Measurements from ENCODE around the gene NUDT5.

The NUDT5 gene

GRCh38 chr10:12195281-12195602 is 449 bp downstream of the NUDT5 start:
- TF ChIP-seq FOXP2 (optimal IDR thresholded peaks at IDR 0.05; ENCODE audit: control extremely low read depth, extremely low read length, insufficient read depth) (no peak), POLR2AphosphoS5 (IDR thresholded peaks at IDR 0.05; ENCODE audit: borderline replicate concordance, low read depth, low read length) (no peak), EZH2 (IDR thresholded peaks at IDR 0.05) (no peak)

GRCh38 chr10:12194752-12195271 is 879 bp downstream of the NUDT5 start:
- H3K36me3 ChIP-seq (ENCODE audit: insufficient read depth, low read length), result peaks cover 7% of the 10 kb centered on the region
- peak overlapping the region; percentile 91 for H3K4me3 ChIP-seq
- H3K9me3 ChIP-seq (ENCODE audit: low read depth, low read length), result no peaks in the 10 kb centered on the region
- TF ChIP-seq EZH2 (IDR thresholded peaks at IDR 0.05) (no peak), FOXP2 (optimal IDR thresholded peaks at IDR 0.05; ENCODE audit: control extremely low read depth, extremely low read length, insufficient read depth) (no peak), POLR2AphosphoS5 (IDR thresholded peaks at IDR 0.05; ENCODE audit: borderline replicate concordance, low read depth, low read length) (no peak)
- H3K27ac ChIP-seq, result 0 out of 2 replicates have a peak overlapping the region, but pooled peaks have one; percentile 95
- DNase-seq (ENCODE audit: low read depth, low spot score), result no peak
- peak overlapping the region; percentile 94 for H3K9ac ChIP-seq (ENCODE audit: insufficient read length)

More at GRCh38 chr10:12195281-12195602, 449 bp downstream of the NUDT5 start:
- Histone ChIP-seq H3K36me3 (ENCODE audit: insufficient read depth, low read length) (peaks cover 7% of the 10 kb centered on the region), H3K4me3 (peak overlapping the region; percentile 91), H3K9ac (ENCODE audit: insufficient read length) (peak overlapping the region; percentile 94), H3K9me3 (ENCODE audit: low read depth, low read length) (no peaks in the 10 kb centered on the region), H3K27ac (peak overlapping the region; percentile 95; the same call in 1 of the 2 replicates)
- no peak for DNase-seq (ENCODE audit: low read depth, low spot score)

- Histone ChIP-seq H3K36me3 (ENCODE audit: insufficient read depth, low read length) (no peaks in the 10 kb centered on the region), H3K27ac (peak overlapping the region; percentile 31; the same call in 1 of the 2 replicates), H3K4me3 (no peak overlapping the region), H3K9me3 (ENCODE audit: low read depth, low read length) (no peaks in the 10 kb centered on the region), H3K9ac (ENCODE audit: insufficient read length) (no peak overlapping the region)
- TF ChIP-seq EZH2 (IDR thresholded peaks at IDR 0.05) (no peak), FOXP2 (optimal IDR thresholded peaks at IDR 0.05; ENCODE audit: control extremely low read depth, extremely low read length, insufficient read depth) (no peak), POLR2AphosphoS5 (IDR thresholded peaks at IDR 0.05; ENCODE audit: borderline replicate concordance, low read depth, low read length) (no peak)
- DNase-seq (ENCODE audit: low read depth, low spot score), result no peak
Measured at GRCh38 chr10:12193193-12193592, 2.5 kb downstream of the NUDT5 start.

- no peak for DNase-seq (ENCODE audit: low read depth, low spot score)
- Histone ChIP-seq H3K27ac (no peak overlapping the region), H3K4me3 (no peak overlapping the region), H3K36me3 (ENCODE audit: insufficient read depth, low read length) (no peaks in the 10 kb centered on the region; the same call in 1 of the 2 replicates), H3K9me3 (ENCODE audit: low read depth, low read length) (no peaks in the 10 kb centered on the region), H3K9ac (ENCODE audit: insufficient read length) (no peak overlapping the region)
- no peak for TF ChIP-seq EZH2 (IDR thresholded peaks at IDR 0.05)
- TF ChIP-seq FOXP2 (optimal IDR thresholded peaks at IDR 0.05; ENCODE audit: control extremely low read depth, extremely low read length, insufficient read depth), result no peak
- TF ChIP-seq POLR2AphosphoS5 (IDR thresholded peaks at IDR 0.05; ENCODE audit: borderline replicate concordance, low read depth, low read length), result no peak
Measured at GRCh38 chr10:12191715-12192114, 4.0 kb downstream of the NUDT5 start.

GRCh38 chr10:12189426-12189825 is 6.3 kb downstream of the NUDT5 start:
- Histone ChIP-seq H3K4me3 (no peak overlapping the region), H3K36me3 (ENCODE audit: insufficient read depth, low read length) (peaks cover 12% of the 10 kb centered on the region; the same call in 1 of the 2 replicates), H3K27ac (no peak overlapping the region), H3K9ac (ENCODE audit: insufficient read length) (no peak overlapping the region), H3K9me3 (ENCODE audit: low read depth, low read length) (no peaks in the 10 kb centered on the region)
- TF ChIP-seq FOXP2 (optimal IDR thresholded peaks at IDR 0.05; ENCODE audit: control extremely low read depth, extremely low read length, insufficient read depth) (no peak), POLR2AphosphoS5 (IDR thresholded peaks at IDR 0.05; ENCODE audit: borderline replicate concordance, low read depth, low read length) (no peak), EZH2 (IDR thresholded peaks at IDR 0.05) (no peak)
- no peak for DNase-seq (ENCODE audit: low read depth, low spot score)

- no peak overlapping the region for H3K27ac ChIP-seq
- H3K9ac ChIP-seq (ENCODE audit: insufficient read length), result no peak overlapping the region
- no peaks in the 10 kb centered on the region for H3K9me3 ChIP-seq (ENCODE audit: low read depth, low read length)
- no peak for DNase-seq (ENCODE audit: low read depth, low spot score)
- TF ChIP-seq POLR2AphosphoS5 (IDR thresholded peaks at IDR 0.05; ENCODE audit: borderline replicate concordance, low read depth, low read length), result no peak
- no peak for TF ChIP-seq EZH2 (IDR thresholded peaks at IDR 0.05)
- no peak for TF ChIP-seq FOXP2 (optimal IDR thresholded peaks at IDR 0.05; ENCODE audit: control extremely low read depth, extremely low read length, insufficient read depth)
- peaks cover 12% of the 10 kb centered on the region; the same call in 1 of the 2 replicates for H3K36me3 ChIP-seq (ENCODE audit: insufficient read depth, low read length)
- H3K4me3 ChIP-seq, result no peak overlapping the region
Measured at GRCh38 chr10:12188656-12189055, 7.0 kb downstream of the NUDT5 start.

GRCh38 chr10:12187321-12187905 is 8.3 kb downstream of the NUDT5 start:
- no peak overlapping the region for H3K9ac ChIP-seq (ENCODE audit: insufficient read length)
- H3K36me3 ChIP-seq (ENCODE audit: insufficient read depth, low read length), result peaks cover 12% of the 10 kb centered on the region; the same call in 1 of the 2 replicates
- no peak overlapping the region for H3K27ac ChIP-seq
- TF ChIP-seq EZH2 (IDR thresholded peaks at IDR 0.05) (no peak), POLR2AphosphoS5 (IDR thresholded peaks at IDR 0.05; ENCODE audit: borderline replicate concordance, low read depth, low read length) (no peak), FOXP2 (optimal IDR thresholded peaks at IDR 0.05; ENCODE audit: control extremely low read depth, extremely low read length, insufficient read depth) (no peak)
- no peak for DNase-seq (ENCODE audit: low read depth, low spot score)
- no peaks in the 10 kb centered on the region for H3K9me3 ChIP-seq (ENCODE audit: low read depth, low read length)
- no peak overlapping the region for H3K4me3 ChIP-seq

GRCh38 chr10:12186323-12186722 is 9.4 kb downstream of the NUDT5 start:
- Histone ChIP-seq H3K4me3 (no peak overlapping the region), H3K9me3 (ENCODE audit: low read depth, low read length) (no peaks in the 10 kb centered on the region), H3K36me3 (ENCODE audit: insufficient read depth, low read length) (peaks cover 12% of the 10 kb centered on the region; the same call in 1 of the 2 replicates), H3K9ac (ENCODE audit: insufficient read length) (no peak overlapping the region), H3K27ac (no peak overlapping the region)
- TF ChIP-seq POLR2AphosphoS5 (IDR thresholded peaks at IDR 0.05; ENCODE audit: borderline replicate concordance, low read depth, low read length) (no peak), FOXP2 (optimal IDR thresholded peaks at IDR 0.05; ENCODE audit: control extremely low read depth, extremely low read length, insufficient read depth) (no peak), EZH2 (IDR thresholded peaks at IDR 0.05) (no peak)
- no peak for DNase-seq (ENCODE audit: low read depth, low spot score)

All from SK-N-MC (cell line).